Neural progenitor cell (in vitro differentiated cells): ENCODE data around the gene PODXL2. TPM values are rescaled to one million over a fixed set of nuclear protein-coding genes. Genes with fewer than 3 reads are reported as not detected.

Experiments used
- DNase-seq: peaks from one replicate; pipeline ENCODE4 v3.0.0-alpha.2; 2016; ENCODE audit warnings: low spot score
- H2AFZ ChIP-seq: fragments of 200-600 bp; sonication (generic); replicated peaks from 2 replicates; pipeline ENCODE4 v1.6.1; 2016; ENCODE audit warnings: antibody characterized with exemption
- H3F3A ChIP-seq: fragments of 200-600 bp; sonication (generic); 2 replicates; pipeline ENCODE4 v1.6.1; 2016; ENCODE audit warnings: antibody characterized with exemption, low read depth
- H3K27ac ChIP-seq: fragments of 200-600 bp; sonication (generic); 2 replicates; pipeline ENCODE4 v1.5.1; 2016; ENCODE audit warnings: mild to moderate bottlenecking
- H3K27me3 ChIP-seq: fragments of 200-600 bp; sonication (generic); 2 replicates; pipeline ENCODE4 v1.6.1; 2016; ENCODE audit warnings: mild to moderate bottlenecking, moderate library complexity
- H3K36me3 ChIP-seq: fragments of 200-600 bp; sonication (generic); 2 replicates; pipeline ENCODE4 v1.5.1; 2016
- H3K4me1 ChIP-seq: fragments of 200-600 bp; sonication (generic); 2 replicates; pipeline ENCODE4 v1.6.1; 2016; ENCODE audit warnings: mixed run types
- H3K4me2 ChIP-seq: fragments of 200-600 bp; sonication (generic); 2 replicates; pipeline ENCODE4 v1.6.1; 2016
- H3K4me3 ChIP-seq: fragments of 200-600 bp; sonication (generic); 2 replicates; pipeline ENCODE4 v1.5.1; 2016
- H3K79me2 ChIP-seq: fragments of 200-600 bp; sonication (generic); 2 replicates; pipeline ENCODE4 v1.6.1; 2016; ENCODE audit warnings: low read depth
- H3K9ac ChIP-seq: fragments of 200-600 bp; sonication (generic); 2 replicates; pipeline ENCODE4 v1.6.1; 2016
- H3K9me3 ChIP-seq: fragments of 200-600 bp; sonication (generic); 2 replicates; pipeline ENCODE4 v1.5.1; 2016; ENCODE audit warnings: low read depth
- H4K20me1 ChIP-seq: fragments of 200-600 bp; sonication (generic); 2 replicates; pipeline ENCODE4 v1.6.1; 2016; ENCODE audit warnings: low read depth
- H3K27ac Mint-ChIP-seq: 3 replicates; pipeline ENCODE4 v1.8.0; 2021; ENCODE audit warnings: mixed read lengths
- H3K27me3 Mint-ChIP-seq: 2 replicates; pipeline ENCODE4 v1.8.0; 2022; ENCODE audit warnings: low read depth, mild to moderate bottlenecking, inconsistent platforms, moderate library complexity, mixed read lengths; ENCODE audit not compliant: insufficient read depth
- H3K36me3 Mint-ChIP-seq: 3 replicates; pipeline ENCODE4 v1.8.0; 2021; ENCODE audit warnings: mixed read lengths
- H3K4me1 Mint-ChIP-seq: 3 replicates; pipeline ENCODE4 v1.8.0; 2021; ENCODE audit warnings: mixed read lengths
- H3K4me3 Mint-ChIP-seq: 3 replicates; pipeline ENCODE4 v1.8.0; 2021; ENCODE audit warnings: mild to moderate bottlenecking, moderate library complexity, mixed read lengths
- H3K9me3 Mint-ChIP-seq: 3 replicates; pipeline ENCODE4 v1.8.0; 2020; ENCODE audit warnings: mixed read lengths
- CTCF ChIP-seq: fragments of 200-600 bp; sonication (generic); IDR thresholded peaks from 2 replicates; pipeline ENCODE4 v1.5.1; 2017; ENCODE audit warnings: antibody characterized with exemption, mild to moderate bottlenecking
- EZH2 ChIP-seq: fragments of 200-600 bp; sonication (generic); IDR thresholded peaks from 2 replicates; pipeline ENCODE4 v1.6.1; 2017; ENCODE audit warnings: antibody characterized with exemption, mild to moderate bottlenecking, moderate library complexity
- EZH2phosphoT487 ChIP-seq: fragments of 200-600 bp; sonication (generic); IDR thresholded peaks from 2 replicates; pipeline ENCODE4 v1.6.1; 2017; ENCODE audit warnings: antibody characterized with exemption
- total RNA-seq: library from RNA; depleted of rRNA; stranded (reverse); fragments of >200 nt; gene quantifications from 2 replicates; pipeline ENCODE4 v1.2.3, GENCODE V29; 2015; ENCODE audit warnings: low replicate concordance

Gene PODXL2
- total RNA-seq, 1 donor from 2014 or later: 18.4 TPM

DNA sequence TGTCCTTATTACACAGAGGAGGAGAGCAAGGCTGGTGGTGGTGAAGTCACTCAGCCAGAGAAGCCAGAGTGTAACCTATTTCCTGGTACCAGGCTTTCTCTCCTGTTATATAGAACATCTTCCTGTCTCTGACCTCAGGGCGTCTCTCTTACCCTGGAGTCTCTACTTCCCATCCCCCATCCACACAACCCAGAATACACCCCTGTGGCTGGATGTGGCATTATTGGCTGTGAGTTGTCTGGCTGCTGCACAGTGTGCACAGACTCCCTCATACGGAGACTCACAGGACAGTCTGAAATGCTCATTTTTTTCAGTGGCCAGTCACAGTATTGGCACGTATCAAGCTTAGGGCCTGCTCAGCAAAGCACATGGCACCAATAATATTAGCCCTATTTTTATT lies 8.6 kb downstream of the PODXL2 start:
- H3K27ac Mint-ChIP-seq: no peak overlapping the region
- Histone ChIP-seq H2AFZ (no peak overlapping the region), H4K20me1 (peaks cover 12% of the 10 kb centered on the region), H3K9me3 (no peaks in the 10 kb centered on the region), H3K4me3 (no peak overlapping the region), H3K27ac (no peak overlapping the region), H3K79me2 (no peaks in the 10 kb centered on the region), H3F3A (no peaks in the 10 kb centered on the region), H3K4me1 (peaks cover 11% of the 10 kb centered on the region), H3K27me3 (no peaks in the 10 kb centered on the region), H3K36me3 (no peaks in the 10 kb centered on the region), H3K9ac (no peak overlapping the region), H3K4me2 (no peak overlapping the region)
- peaks cover 2% of the 10 kb centered on the region for H3K36me3 Mint-ChIP-seq
- TF ChIP-seq CTCF (no peak), EZH2phosphoT487 (no peak), EZH2 (no peak)
- H3K27me3 Mint-ChIP-seq: no peaks in the 10 kb centered on the region
- no peak overlapping the region for H3K4me3 Mint-ChIP-seq
- no peak for DNase-seq
- peaks cover 11% of the 10 kb centered on the region for H3K4me1 Mint-ChIP-seq
- no peaks in the 10 kb centered on the region for H3K9me3 Mint-ChIP-seq

GRCh38 chr3:127637971-127638370 lies 9.0 kb downstream of the PODXL2 start:
- peaks cover 7% of the 10 kb centered on the region for H3K4me1 ChIP-seq
- no peak overlapping the region for H3K27ac ChIP-seq
- H3K27ac Mint-ChIP-seq: no peak overlapping the region
- no peaks in the 10 kb centered on the region for H3K9me3 ChIP-seq
- no peaks in the 10 kb centered on the region for H3K27me3 ChIP-seq
- TF ChIP-seq CTCF: no peak
- no peak for TF ChIP-seq EZH2
- TF ChIP-seq EZH2phosphoT487: no peak
- no peak overlapping the region for H2AFZ ChIP-seq
- no peak overlapping the region for H3K4me3 Mint-ChIP-seq
- no peak overlapping the region for H3K4me3 ChIP-seq
- H3K79me2 ChIP-seq: no peaks in the 10 kb centered on the region
- H3F3A ChIP-seq: no peaks in the 10 kb centered on the region
- no peaks in the 10 kb centered on the region for H3K9me3 Mint-ChIP-seq
- H4K20me1 ChIP-seq: peaks cover 12% of the 10 kb centered on the region
- no peak for DNase-seq
- peaks cover 9% of the 10 kb centered on the region for H3K4me1 Mint-ChIP-seq
- no peaks in the 10 kb centered on the region for H3K27me3 Mint-ChIP-seq
- no peak overlapping the region for H3K9ac ChIP-seq
- H3K4me2 ChIP-seq: no peak overlapping the region
- peaks cover 2% of the 10 kb centered on the region for H3K36me3 Mint-ChIP-seq
- no peaks in the 10 kb centered on the region for H3K36me3 ChIP-seq

GRCh38 chr3:127639173-127640041 lies 10.4 kb downstream of the PODXL2 start:
- no peak overlapping the region for H3K4me3 ChIP-seq
- Mint-ChIP-seq H3K27ac (no peak overlapping the region), H3K4me1 (peaks cover 9% of the 10 kb centered on the region), H3K9me3 (no peaks in the 10 kb centered on the region), H3K27me3 (no peaks in the 10 kb centered on the region), H3K4me3 (no peak overlapping the region), H3K36me3 (peaks cover 2% of the 10 kb centered on the region)
- no peak overlapping the region for H3K9ac ChIP-seq
- no peaks in the 10 kb centered on the region for H3F3A ChIP-seq
- no peaks in the 10 kb centered on the region for H3K27me3 ChIP-seq
- DNase-seq: no peak
- peaks cover under 1% of the 10 kb centered on the region for H4K20me1 ChIP-seq
- H3K79me2 ChIP-seq: no peaks in the 10 kb centered on the region
- no peaks in the 10 kb centered on the region for H3K4me1 ChIP-seq
- no peaks in the 10 kb centered on the region for H3K9me3 ChIP-seq
- H2AFZ ChIP-seq: no peak overlapping the region
- H3K4me2 ChIP-seq: no peak overlapping the region
- no peaks in the 10 kb centered on the region for H3K36me3 ChIP-seq
- TF ChIP-seq EZH2phosphoT487 (no peak), EZH2 (no peak), CTCF (no peak)
- H3K27ac ChIP-seq: no peak overlapping the region
